Left ventricle myocardium inferior (tissue), 1 donor: Measurements from ENCODE around the gene GPR179. TPM values are rescaled to one million over a fixed set of nuclear protein-coding genes. Genes with fewer than 3 reads are reported as not detected.

Experiments
- DNase-seq: peaks from one replicate; pipeline ENCODE4 v3.0.0-alpha.2; 2020
- H3K27ac ChIP-seq: fragments of 200-600 bp; replicated peaks from 2 replicates; pipeline ENCODE4 v1.8.0; 2021
- H3K27me3 ChIP-seq: fragments of 200-600 bp; 2 replicates; pipeline ENCODE4 v1.8.0; 2021; ENCODE audit warnings: low read depth
- H3K36me3 ChIP-seq: fragments of 200-600 bp; 2 replicates; pipeline ENCODE4 v1.8.0; 2021
- H3K4me1 ChIP-seq: fragments of 200-600 bp; 2 replicates; pipeline ENCODE4 v1.8.0; 2021
- H3K4me3 ChIP-seq: fragments of 200-600 bp; 2 replicates; pipeline ENCODE4 v1.8.0; 2021; ENCODE audit warnings: mild to moderate bottlenecking, moderate library complexity
- H3K9me3 ChIP-seq: fragments of 200-600 bp; replicated peaks from 2 replicates; pipeline ENCODE4 v1.8.0; 2021
- CTCF ChIP-seq: fragments of 200-600 bp; IDR thresholded peaks from 2 replicates; pipeline ENCODE4 v1.8.0; 2021; ENCODE audit warnings: antibody characterized with exemption, mild to moderate bottlenecking, borderline replicate concordance
- intact Hi-C: fragments of 100-400 bp; cut with micrococcal nuclease; formaldehyde crosslinking; loops from one replicate; pipeline ENCODE4 v1.11.0; 2022
- total RNA-seq: library from RNA; stranded (reverse); fragmentation: NEBNext Ultra II Directional; extraction: Animal tissue kit (Norgen Biotek cat#: 25700); gene quantifications from one replicate; pipeline ENCODE4 v1.2.1, GENCODE V29; 2021
- donor health status: DM: no; HTN: yes; CAD: no; lungs with severe emphysema.

Gene GPR179
- total RNA-seq, 1 donor from 2014 or later: 0.05 TPM

- TF ChIP-seq CTCF: no peak
- Histone ChIP-seq H3K27me3 (no peaks in the 10 kb centered on the region), H3K36me3 (no peaks in the 10 kb centered on the region), H3K4me1 (peaks cover 82% of the 10 kb centered on the region), H3K4me3 (no peak overlapping the region), H3K27ac (no peak overlapping the region), H3K9me3 (no peaks in the 10 kb centered on the region)
- intact Hi-C loops: no loop called here
- no peak for DNase-seq
Measured at GRCh38 chr17:38355251-38355650, 11.5 kb upstream of the GPR179 start.

GRCh38 chr17:38354466-38354865 is 10.7 kb upstream of the GPR179 start:
- Histone ChIP-seq H3K36me3 (no peaks in the 10 kb centered on the region), H3K9me3 (no peaks in the 10 kb centered on the region), H3K4me3 (peak overlapping the region; percentile 92), H3K4me1 (peaks cover 81% of the 10 kb centered on the region), H3K27me3 (no peaks in the 10 kb centered on the region), H3K27ac (no peak overlapping the region)
- no peak for TF ChIP-seq CTCF
- intact Hi-C loops: no loop called here
- no peak for DNase-seq

- intact Hi-C loops: no loop called here
- H3K4me3 ChIP-seq: peak overlapping the region; percentile 92
- no peaks in the 10 kb centered on the region for H3K9me3 ChIP-seq
Measured at GRCh38 chr17:38353668-38354067, 9.9 kb upstream of the GPR179 start.

GRCh38 chr17:38353086-38353604 is 9.4 kb upstream of the GPR179 start:
- intact Hi-C loops: no loop called here
- Histone ChIP-seq H3K9me3 (no peaks in the 10 kb centered on the region), H3K27me3 (no peaks in the 10 kb centered on the region), H3K4me1 (peaks cover 68% of the 10 kb centered on the region), H3K27ac (peak overlapping the region; percentile 88), H3K4me3 (peak overlapping the region; percentile 92), H3K36me3 (no peaks in the 10 kb centered on the region)
- no peak for TF ChIP-seq CTCF
- no peak for DNase-seq

More at GRCh38 chr17:38353668-38354067, 9.9 kb upstream of the GPR179 start:
- no peaks in the 10 kb centered on the region for H3K27me3 ChIP-seq
- no peaks in the 10 kb centered on the region for H3K36me3 ChIP-seq
- no peak overlapping the region for H3K27ac ChIP-seq
- DNase-seq: no peak
- TF ChIP-seq CTCF: no peak
- H3K4me1 ChIP-seq: peaks cover 73% of the 10 kb centered on the region

- peaks cover 61% of the 10 kb centered on the region for H3K4me1 ChIP-seq
- no peak for TF ChIP-seq CTCF
- intact Hi-C loops: no loop called here
- DNase-seq: peak; percentile 26
- H3K27ac ChIP-seq: peak overlapping the region; percentile 88
- H3K36me3 ChIP-seq: no peaks in the 10 kb centered on the region
- no peaks in the 10 kb centered on the region for H3K27me3 ChIP-seq
- peak overlapping the region; percentile 92 for H3K4me3 ChIP-seq
- no peaks in the 10 kb centered on the region for H3K9me3 ChIP-seq
Measured at GRCh38 chr17:38352245-38353085, 8.7 kb upstream of the GPR179 start.
